HG03457 (cell line): Measurements from ENCODE around the gene KIAA0232.
"Not testable (repeated sequence)": the region's sequence is repeated elsewhere in the genome, so short reads cannot be mapped to it uniquely, and the experiment has no call there.

Source experiments
- ATAC-seq: cut with Tn5 transposase; IDR thresholded peaks from one replicate; pipeline ENCODE4 v1.9.1; 2021; ENCODE audit warnings: moderate number of reproducible peaks; ENCODE audit not compliant: unreplicated experiment

Gene KIAA0232

DNA sequence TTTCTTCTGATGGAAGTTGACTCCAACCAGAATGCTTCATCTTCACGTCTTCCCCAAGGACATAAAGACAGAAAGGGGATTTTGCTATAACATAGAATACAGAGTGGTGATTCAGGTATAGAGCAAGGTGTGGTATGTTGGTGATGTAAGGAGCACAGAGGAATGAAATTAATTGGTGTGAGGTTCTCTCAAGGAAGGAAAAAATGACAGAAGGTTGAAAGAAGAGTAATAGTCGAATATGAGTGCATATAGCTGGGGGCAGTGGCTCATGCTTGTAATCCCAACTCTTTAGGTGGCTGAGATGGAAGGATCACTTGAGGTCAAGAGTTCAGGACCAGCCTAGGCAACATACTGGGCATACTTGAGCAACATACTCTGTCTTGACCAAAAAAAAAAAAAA lies 20.1 kb downstream of the KIAA0232 start:
- no peak for ATAC-seq

DNA sequence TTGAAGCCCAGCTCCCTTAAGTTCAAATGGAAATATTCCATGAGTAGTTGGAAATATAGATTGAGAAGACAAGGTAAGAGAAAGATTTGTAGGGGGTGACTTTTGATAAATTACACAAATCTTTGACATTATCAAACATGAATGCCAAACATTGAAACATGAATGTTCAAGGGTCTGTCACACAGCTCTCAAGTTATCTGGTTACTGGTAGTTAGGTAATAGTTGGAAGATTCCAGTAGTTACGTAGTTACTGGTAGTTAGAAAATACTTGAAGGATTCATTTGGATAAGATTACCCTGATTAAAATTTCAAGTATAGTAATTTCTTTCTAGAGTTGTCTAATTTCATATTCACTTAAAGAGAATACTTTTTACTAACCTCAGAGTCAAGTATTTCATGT lies 20.7 kb downstream of the KIAA0232 start:
- ATAC-seq = no peak

DNA sequence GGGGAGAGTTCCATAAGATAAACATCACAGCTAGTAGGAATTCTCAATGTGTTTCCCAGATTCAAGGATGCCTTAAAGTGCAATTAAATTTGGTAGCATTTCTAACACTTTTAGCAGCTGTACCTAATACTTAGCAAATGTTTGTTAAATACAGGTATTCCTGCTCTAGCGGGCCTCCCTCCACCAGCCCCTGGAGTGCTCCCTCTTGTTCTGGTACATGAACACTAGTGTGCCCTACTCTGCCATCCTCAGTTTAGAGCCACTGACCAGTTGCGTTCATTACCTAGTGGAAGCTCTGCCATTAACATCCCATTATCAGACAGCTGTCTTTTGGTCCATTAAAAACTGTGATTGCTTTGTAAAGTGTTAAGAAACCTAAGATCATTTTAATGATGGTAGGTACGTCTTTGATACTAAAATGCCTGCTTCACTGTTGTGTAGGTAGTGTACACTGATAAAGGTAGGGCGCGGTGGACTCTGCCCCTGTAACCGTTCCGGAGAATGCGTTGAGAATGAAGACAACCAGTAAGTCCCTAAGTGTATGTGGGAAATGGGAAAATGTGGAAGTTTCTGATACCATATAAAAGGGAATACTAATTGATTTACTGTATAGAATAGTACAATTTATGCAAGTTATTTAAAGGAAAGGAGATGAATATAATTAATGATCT lies 21.7 kb downstream of the KIAA0232 start:
- no peak for ATAC-seq

DNA sequence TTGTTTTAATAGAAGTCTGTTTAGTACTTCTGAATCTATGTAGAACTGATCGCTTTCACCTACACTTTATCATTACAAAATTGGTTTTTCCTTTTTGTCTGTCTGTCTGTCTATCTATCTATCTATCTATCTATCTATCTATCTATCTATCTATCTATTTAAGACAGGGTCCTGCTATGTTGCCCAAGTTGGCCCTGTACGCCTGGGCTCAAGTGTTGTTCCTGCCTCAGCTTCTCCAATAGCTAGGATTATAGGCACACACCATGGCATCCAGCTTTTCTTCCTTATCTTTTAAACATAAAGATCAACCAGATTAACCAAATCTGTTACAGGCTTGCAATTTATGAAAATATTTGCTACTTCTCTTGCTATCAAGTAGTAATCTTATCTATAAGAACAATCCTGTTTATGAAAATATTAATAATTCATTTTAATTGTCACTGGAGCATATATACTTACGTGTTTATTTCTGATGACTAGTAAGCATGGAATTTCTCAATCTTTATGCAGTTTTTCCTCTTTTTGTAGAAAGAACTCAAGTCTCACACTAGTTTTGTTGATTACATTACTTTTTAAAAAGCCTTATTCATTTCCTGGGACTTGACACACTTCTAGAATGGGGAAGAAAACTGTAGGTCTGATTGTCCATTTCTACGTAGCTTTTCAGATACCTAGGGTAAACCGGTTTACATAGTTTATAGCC lies 24.5 kb downstream of the KIAA0232 start:
- ATAC-seq = no peak

DNA sequence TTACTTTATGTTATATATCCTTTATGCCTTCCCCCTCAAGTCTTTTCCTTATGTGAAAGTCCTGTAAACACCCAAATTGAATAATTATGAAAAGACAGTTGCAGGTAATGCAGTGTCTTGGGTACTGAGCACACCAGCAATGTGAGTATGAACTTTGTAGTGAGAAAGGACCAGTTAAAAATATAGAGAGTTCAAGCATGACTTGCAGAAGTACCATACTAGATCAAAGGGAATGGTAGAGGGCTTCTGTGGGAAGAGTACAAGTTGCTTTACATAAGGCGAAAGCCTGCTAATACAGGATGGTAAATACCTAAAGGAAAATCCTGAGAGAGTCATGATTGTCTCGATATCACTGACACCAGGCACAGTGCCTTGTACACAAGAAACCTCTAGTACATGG lies 25.7 kb downstream of the KIAA0232 start:
- ATAC-seq = no peak

DNA sequence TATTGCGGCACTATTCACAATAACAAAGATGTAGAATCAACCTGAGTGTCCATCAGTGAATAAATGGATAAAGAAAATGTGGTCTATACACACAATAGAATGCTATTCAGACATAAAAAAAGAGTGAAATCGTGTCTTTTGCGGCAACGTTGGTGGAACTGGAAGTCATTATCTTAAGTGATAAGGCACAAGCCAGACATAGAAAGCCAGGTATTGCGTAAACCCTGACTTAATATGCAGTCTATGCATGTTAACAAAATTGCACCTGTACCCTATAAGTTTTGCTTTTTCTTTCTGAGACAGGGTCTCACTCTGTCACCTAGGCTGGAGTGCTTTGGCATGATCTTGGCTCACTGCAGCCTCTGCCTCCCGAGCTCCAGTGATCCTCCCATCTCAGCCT lies 28.6 kb downstream of the KIAA0232 start:
- ATAC-seq = no peak

DNA sequence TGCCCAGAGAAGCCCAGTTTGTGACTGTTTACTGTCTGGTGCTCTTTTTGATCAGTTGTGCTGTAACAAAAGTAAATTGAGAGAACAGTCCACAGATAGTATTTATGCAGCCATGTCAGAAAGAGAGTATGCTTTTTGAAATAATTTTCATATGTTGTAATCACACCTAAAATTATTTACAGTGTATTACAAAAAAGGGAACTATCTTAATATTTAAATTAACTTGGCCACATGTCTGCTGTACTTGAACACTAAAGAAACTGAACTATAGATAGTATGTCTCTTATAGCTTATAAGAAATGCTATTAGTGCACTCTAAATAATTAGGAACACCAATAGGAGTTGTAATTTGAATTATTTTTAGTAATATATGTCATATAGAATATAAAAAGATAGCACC lies 30.2 kb downstream of the KIAA0232 start:
- no peak for ATAC-seq

DNA sequence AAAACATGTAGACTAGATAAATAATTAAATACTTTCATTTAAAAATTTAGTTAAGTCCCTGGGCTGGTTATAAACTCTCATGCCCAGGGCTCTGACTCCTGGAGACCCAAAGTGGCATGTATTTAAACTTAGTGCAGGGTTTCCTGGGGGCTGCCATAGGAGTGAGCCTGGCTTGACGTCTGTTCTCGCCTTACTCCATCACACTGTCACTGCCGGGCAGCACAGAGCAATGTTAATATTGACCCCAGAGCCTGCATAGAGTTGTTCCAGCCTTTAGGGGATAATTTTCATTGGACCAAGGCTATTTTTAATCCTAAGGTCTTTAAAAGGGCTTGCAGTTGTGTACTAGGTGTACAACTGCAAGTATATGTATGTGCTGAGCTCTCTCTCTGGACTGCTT lies 31.2 kb downstream of the KIAA0232 start:
- ATAC-seq = no peak

DNA sequence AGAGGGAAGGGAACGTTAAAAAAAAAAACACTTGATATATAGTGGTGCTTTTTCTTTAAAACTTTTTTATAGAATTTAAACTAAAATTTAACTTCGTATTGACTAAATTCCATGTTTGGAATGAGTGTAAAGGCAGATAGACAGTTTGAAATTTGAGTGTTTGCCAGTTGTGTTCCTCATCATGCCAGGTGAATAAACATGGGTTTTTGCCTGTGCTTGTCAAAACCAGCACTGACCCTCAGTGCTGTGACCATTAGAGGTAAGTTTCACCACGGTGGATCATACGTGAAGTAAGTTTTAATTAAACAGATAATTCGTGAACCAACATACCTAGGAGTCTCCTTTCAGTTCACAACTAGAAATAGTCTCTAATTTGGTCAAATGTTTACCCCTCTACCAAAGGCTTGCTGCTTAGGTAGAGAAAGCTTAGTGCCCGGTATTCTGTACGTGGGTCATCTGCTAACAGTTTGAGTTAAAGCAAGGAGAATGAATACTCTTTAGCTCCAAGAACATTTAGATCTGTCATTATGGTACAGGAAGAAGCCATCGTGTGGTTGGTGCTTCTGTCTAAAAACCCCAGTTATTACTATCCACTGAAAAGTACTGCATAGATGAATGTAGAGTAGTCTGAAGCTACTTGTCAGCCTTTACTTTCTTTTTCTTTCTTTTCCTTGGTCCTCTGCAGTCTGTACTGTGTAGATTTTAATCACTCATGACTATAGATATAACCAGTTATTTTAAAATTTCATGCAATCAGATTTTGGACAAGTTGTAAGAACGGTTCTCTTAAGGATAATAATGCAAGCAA lies 32.7 kb downstream of the KIAA0232 start:
- ATAC-seq = no peak

DNA sequence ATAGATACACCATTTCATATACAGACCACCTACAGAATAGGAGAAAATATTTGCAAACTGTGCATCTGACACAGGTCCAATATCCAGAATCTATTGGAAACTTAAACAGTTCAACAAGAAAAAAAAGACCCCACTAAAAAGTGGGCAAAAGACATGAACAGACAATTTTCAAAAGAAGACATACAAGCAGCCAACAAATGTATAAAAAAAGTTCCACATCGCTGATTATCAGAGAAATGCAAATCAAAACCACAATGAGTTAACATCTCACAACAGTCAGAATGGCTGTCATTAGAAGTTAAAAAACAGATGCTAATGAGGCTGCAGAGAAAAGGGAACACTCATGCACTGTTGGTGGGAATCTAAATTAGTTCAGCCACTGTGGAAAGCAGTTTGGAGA lies 36.8 kb downstream of the KIAA0232 start:
- ATAC-seq = no peak

DNA sequence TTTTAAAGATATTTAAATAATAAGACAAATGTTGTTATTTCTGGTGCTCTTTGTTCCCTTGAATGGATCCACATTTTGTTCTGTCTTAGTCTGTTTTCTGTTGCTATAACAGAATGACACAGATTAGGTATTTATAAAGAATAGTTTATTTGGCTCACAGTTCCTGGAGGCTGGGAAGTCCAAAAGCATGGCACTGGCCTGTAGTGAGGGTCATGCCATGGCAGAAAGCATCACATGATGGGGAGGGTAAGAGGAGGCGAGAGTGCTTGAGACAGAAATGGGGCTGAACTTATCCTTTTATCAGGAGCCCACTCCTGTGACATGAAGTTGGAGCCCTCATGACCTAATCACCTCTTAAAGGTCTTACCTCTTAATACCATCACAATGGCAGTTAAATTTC lies 38.2 kb downstream of the KIAA0232 start:
- ATAC-seq = no peak

DNA sequence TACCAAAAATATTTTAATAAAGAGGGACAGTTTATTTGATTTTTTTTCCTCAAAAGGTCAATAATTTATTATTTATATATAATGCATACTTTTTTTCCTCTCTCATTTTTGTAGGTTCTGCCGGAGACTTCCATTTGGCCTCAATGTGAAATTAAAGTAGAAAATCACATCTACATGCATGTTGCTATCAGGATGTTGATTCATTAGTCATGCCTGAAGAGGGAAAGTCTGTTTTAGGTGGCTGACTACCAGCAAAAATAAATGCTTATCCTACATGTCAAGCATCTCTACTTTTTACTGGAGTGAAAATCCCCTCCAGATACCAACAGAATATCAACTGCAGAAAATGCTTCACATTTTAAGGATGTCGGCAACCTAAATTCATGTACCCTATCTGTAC lies 41.5 kb downstream of the KIAA0232 start:
- no peak for ATAC-seq

DNA sequence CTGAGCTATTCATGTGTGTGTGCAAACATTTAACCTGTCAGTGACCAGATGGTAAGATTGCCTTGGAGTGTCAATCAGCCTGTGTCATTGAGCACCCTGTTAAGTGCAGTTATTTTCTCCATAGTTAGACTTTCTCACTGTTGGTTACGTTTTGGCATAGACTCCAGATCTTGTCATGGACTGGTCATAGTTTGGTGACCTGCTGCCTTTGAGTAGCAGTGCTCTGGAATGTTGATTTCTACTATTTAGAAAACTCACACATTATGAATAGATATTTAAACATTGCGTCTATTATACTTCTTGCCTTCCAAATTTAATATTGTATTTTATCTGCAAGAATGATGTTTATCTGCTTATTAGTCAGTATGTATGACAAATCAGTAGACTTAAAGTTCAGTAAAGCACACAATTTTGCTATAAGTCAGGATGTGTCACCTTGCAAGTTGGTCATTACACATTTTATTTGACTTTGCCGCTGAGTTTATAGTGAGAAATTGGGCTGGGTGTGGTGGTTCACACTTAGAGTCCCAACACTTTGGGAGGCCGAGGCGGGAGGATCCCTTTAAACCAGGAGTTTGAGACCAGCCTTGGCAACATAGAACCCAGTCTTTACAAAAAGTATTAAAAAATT lies 42.4 kb downstream of the KIAA0232 start:
- ATAC-seq = no peak

DNA sequence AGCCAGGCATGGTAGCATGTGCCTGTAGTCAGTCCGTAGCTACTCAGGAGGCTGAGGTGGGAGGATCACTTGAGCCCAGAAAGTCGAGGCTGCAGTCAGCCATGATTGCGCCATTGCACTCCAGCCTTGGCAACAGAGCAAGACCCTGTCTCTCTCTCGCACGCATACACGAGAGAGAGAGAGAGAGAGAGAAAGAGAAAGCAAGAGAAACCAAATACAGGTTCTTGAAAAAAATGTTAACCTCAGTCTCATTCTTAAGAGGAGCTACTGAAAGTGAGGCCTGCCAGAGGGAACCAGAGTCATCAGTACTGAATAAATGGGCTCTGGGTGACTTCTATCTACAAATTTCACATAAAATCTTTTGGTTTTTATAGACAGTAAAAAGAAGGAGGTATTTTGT lies 42.9 kb downstream of the KIAA0232 start:
- no peak for ATAC-seq

DNA sequence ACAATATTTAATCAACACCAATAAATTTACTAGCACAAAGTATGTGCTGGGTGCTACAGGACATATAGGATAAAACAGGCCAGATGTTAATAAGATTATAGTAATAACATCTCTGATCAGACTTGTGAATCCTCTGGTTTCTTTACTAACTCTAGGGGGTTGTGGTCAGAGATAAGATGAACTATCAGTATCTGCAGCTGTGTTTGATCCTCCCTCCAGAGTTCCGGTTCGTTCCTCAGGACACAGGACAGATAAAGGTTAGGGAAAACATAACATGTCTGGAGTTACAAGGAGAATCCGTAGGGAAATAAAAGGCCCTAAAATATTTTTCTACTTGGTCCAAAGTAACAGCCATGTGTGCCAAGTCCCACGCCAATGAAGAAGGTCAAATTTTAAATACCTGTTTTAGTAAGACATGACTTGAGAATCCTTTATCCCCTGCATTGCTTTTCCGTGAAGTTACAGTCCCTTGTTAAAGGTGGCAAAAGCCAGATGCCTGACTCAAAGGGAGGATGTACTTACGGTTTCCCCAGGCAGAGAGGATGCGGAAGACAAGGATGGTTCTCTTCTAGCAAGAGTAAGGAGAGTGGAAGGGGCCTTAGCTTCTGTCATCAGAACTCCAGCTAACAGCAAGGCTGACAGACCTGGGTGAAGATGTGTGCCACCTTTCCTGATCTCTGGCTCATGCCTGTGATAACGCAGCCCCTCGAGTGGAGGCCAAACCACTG lies 44.4 kb downstream of the KIAA0232 start:
- no peak for ATAC-seq

DNA sequence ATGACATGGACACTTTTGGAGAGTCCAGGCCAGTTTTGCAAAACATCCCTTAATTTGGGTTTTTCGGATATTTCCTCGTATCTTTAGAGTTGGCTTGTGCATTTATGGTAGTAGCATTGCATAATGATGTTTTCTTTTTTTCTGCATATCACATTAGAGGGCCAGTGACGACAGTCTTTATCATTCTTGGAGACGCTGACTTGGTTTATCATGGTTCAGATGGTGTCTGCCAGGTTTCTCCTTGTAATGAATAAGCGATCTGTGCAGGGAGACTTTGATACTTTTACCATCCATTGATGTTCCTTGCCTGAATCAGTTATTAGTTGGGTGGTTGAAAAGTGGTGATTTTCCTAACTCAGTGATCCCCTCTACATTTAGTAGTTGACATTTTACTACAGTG lies 46.6 kb downstream of the KIAA0232 start:
- ATAC-seq = no peak

DNA sequence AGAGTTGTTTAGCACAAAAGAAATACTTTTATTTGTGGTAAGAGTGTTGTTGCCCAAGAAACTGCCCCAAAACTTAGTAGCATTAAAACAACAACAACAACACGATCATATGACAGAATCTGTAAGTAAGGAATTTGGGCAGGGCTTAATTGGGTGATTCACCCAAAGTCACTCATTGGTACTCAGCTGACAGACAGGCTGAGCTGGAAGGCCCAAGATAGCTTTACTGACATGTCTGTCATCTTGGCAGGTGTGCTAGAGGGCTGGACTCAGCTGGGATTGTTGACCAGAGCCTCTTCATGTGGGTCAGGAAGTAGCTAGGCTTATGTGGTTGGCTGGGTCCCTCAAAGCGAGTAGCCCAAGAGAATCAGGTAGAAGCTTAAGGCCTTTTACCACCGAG lies 52.3 kb downstream of the KIAA0232 start:
- no peak for ATAC-seq

DNA sequence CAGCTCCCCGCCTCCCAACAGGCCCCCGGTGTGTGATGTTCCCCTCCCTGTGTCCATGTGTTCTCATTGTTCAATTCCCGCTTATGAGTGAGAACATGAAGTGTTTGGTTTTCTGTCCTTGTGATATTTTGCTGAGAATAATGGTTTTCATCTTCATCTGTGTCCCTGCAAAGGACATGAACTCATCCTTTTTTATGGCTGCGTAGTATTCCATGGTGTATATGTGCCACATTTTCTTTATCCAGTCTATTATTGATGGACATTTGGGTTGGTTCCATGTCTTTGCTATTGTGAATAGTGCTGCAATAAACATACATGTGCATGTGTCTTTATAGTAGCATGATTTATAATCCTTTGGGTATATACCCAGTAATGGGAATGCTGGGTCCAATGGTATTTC lies 53.1 kb downstream of the KIAA0232 start:
- not testable (repeated sequence) for ATAC-seq

DNA sequence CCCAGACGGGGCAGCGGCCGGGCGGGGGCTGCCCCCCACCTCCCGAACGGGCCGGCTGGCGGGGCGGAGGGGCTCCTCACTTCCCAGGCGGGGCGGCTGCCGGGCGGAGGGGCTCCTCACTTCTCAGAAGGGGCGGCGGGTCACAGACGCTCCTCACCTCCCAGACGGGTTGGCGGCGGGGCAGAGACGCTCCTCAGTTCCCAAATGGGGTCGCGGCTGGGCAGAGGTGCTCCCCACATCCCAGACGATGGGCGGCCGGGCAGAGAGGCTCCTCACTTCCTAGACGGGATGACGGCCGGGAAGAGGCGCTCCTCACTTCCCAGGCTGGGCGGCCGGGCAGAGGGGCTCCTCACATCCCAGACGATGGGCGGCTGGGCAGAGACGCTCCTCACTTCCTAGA lies 54.6 kb downstream of the KIAA0232 start:
- not testable (repeated sequence) for ATAC-seq

DNA sequence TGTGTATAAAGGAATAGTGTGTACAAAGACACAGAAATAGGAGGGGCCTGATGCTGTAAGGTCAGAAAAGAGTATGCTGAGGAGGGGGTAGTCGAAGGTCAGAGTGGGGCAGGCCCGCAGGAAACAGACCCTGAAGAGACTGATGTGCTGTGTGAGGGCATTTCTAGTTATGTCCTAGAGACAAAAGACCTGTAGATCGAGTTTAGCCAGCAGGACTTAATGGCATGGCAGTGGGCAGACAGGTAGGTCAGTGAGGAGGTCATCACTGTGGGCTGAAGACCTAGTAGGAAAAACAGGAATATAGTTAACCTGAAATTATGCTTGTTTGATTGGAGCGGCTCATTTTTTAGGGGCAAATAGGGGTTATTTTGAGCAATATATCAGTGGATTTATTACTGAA lies 57.1 kb downstream of the KIAA0232 start:
- ATAC-seq = no peak
